HL-60 (cell line): ENCODE results near the gene BDKRB1.

Source experiments
- DNase-seq, 2 experiments: peaks; one replicate each; pipeline ENCODE4 v3.0.0-alpha.2; 2010 to 2020; ENCODE audit warnings: low read depth in 1 of 2, low spot score in 1 of 2
- H3K27ac ChIP-seq: fragments of 250-450 bp; sonication (Bioruptor Pico); replicated peaks from 2 replicates; pipeline ENCODE4 v1.5.1; 2020; ENCODE audit warnings: mild to moderate bottlenecking, moderate library complexity
- H3K27me3 ChIP-seq: fragments of 250-450 bp; sonication (Bioruptor Pico); 2 replicates; pipeline ENCODE4 v1.5.1; 2021; ENCODE audit warnings: mild to moderate bottlenecking, moderate library complexity; ENCODE audit not compliant: insufficient read depth, poor library complexity, severe bottlenecking
- H3K4me3 ChIP-seq: replicated peaks from 2 replicates; pipeline ENCODE4 v1.5.1; 2011; ENCODE audit warnings: mild to moderate bottlenecking, control low read depth, low read length; ENCODE audit not compliant: insufficient read depth
- CTCF ChIP-seq: IDR thresholded peaks from one replicate; pipeline ENCODE4 v1.5.1; 2011; ENCODE audit warnings: low read length, control low read depth, inconsistent platforms; ENCODE audit not compliant: insufficient read depth
- GABPA ChIP-seq: IDR thresholded peaks from 2 replicates; pipeline ENCODE4 v1.6.1; 2012; ENCODE audit warnings: low read depth
- POLR2AphosphoS5 ChIP-seq: IDR thresholded peaks from 2 replicates; pipeline ENCODE4 v1.6.1; 2012; ENCODE audit warnings: low read depth
- REST ChIP-seq: IDR thresholded peaks from 2 replicates; pipeline ENCODE4 v1.6.1; 2012; ENCODE audit warnings: low read depth; ENCODE audit not compliant: insufficient replicate concordance
- SPI1 ChIP-seq: IDR thresholded peaks from 2 replicates; pipeline ENCODE4 v1.6.1; 2012; ENCODE audit warnings: low read depth, mild to moderate bottlenecking, borderline replicate concordance

Gene BDKRB1

GRCh38 chr14:96213871-96214465 lies 42.0 kb upstream of the BDKRB1 start:
- DNase-seq: no peak
- TF ChIP-seq REST (no peak), SPI1 (no peak), GABPA (no peak), POLR2AphosphoS5 (no peak), CTCF (no peak)
- Histone ChIP-seq H3K27ac (no peak overlapping the region), H3K4me3 (no peak overlapping the region), H3K27me3 (peaks cover 2% of the 10 kb centered on the region)

GRCh38 chr14:96214793-96215192 lies 41.2 kb upstream of the BDKRB1 start:
- Histone ChIP-seq H3K27me3 (peaks cover 2% of the 10 kb centered on the region), H3K27ac (no peak overlapping the region), H3K4me3 (no peak overlapping the region)
- DNase-seq: no peak
- TF ChIP-seq POLR2AphosphoS5 (no peak), CTCF (no peak), SPI1 (no peak), REST (no peak)

- Histone ChIP-seq H3K4me3 (no peak overlapping the region), H3K27me3 (peaks cover 2% of the 10 kb centered on the region), H3K27ac (no peak overlapping the region)
- TF ChIP-seq GABPA (no peak), CTCF (no peak), SPI1 (no peak), REST (no peak), POLR2AphosphoS5 (no peak)
- DNase-seq: no peak
Measured at GRCh38 chr14:96215452-96216244, 40.4 kb upstream of the BDKRB1 start.
